SK-N-SH (cell line): ENCODE results near the gene DEPDC1B. TPM values are rescaled to one million over a fixed set of nuclear protein-coding genes. Genes with fewer than 3 reads are reported as not detected.

ENCODE experiments used
- CTCF ChIA-PET: fragments of 300-600, 350-600 bp; formaldehyde crosslinking; extraction: SDS; loops from one replicate; lab custom pipeline; 2021; lab: Yijun Ruan, JAX
- POLR2A ChIA-PET: fragments of 350-600 bp; sonication (Branson Sonifier 250); formaldehyde crosslinking; extraction: SDS; loops from one replicate; lab custom pipeline; 2020; ENCODE audit warnings: antibody characterized with exemption, inconsistent platforms; lab: Yijun Ruan, JAX
- DNase-seq: peaks from one replicate; pipeline ENCODE4 v3.0.0; 2012
- H2AFZ ChIP-seq: fragments of 200-600 bp; sonication (generic); 2 replicates; pipeline ENCODE4 v1.8.1; 2016; ENCODE audit warnings: antibody characterized with exemption, mild to moderate bottlenecking, low read depth
- H3F3A ChIP-seq: fragments of 200-600 bp; sonication (generic); replicated peaks from 2 replicates; pipeline ENCODE3; 2016; ENCODE audit warnings: antibody characterized with exemption, mild to moderate bottlenecking; ENCODE audit not compliant: insufficient read depth
- H3K27ac ChIP-seq, 2 experiments: fragments of 200-500 bp in 1 of 2; fragments of 200-600 bp in 1 of 2; sonication (Bioruptor generic) in 1 of 2; sonication (generic), shearing (Covaris generic) in 1 of 2; 2 replicates each; pipeline versions ENCODE4 v1.5.1 to v1.6.1; 2014 to 2016; ENCODE audit warnings: low read depth in 2 of 2, inconsistent platforms in 1 of 2, low read length in 1 of 2, mild to moderate bottlenecking in 1 of 2, mixed read lengths in 1 of 2
- H3K27me3 ChIP-seq: fragments of 200-600 bp; sonication (generic), shearing (Covaris generic); 2 replicates; pipeline ENCODE4 v1.6.1; 2016; ENCODE audit warnings: mixed run types; ENCODE audit not compliant: insufficient read depth
- H3K36me3 ChIP-seq, 2 experiments: fragments of 200-500 bp in 1 of 2; fragments of 200-600 bp in 1 of 2; sonication (Bioruptor generic) in 1 of 2; sonication (generic) in 1 of 2; replicated peaks in 1 of 2; 2 replicates each; pipeline versions ENCODE3 to v1.5.1; 2014 to 2016; ENCODE audit warnings: low read length in 1 of 2, mild to moderate bottlenecking in 1 of 2; ENCODE audit not compliant: insufficient read depth in 2 of 2, control insufficient read depth in 1 of 2
- H3K4me1 ChIP-seq, 2 experiments: fragments of 200-500 bp in 1 of 2; fragments of 200-600 bp in 1 of 2; sonication (Bioruptor generic) in 1 of 2; sonication (generic), shearing (Covaris generic) in 1 of 2; 2 replicates each; pipeline versions ENCODE4 v1.5.1 to v1.6.1; 2014 to 2016; ENCODE audit warnings: low read depth in 1 of 2, low read length in 1 of 2, mixed run types in 1 of 2; ENCODE audit not compliant: insufficient read depth in 2 of 2, control insufficient read depth in 1 of 2
- H3K4me2 ChIP-seq: fragments of 200-600 bp; sonication (generic), shearing (Covaris generic); 2 replicates; pipeline ENCODE4 v1.6.1; 2017; ENCODE audit warnings: mixed run types
- H3K4me3 ChIP-seq, 2 experiments: fragments of 200-500 bp in 1 of 2; fragments of 200-600 bp in 1 of 2; sonication (Bioruptor generic) in 1 of 2; sonication (generic), shearing (Covaris generic) in 1 of 2; 2 replicates each; pipeline versions ENCODE4 v1.5.1 to v1.8.1; 2014 to 2016; ENCODE audit warnings: low read depth in 2 of 2, inconsistent platforms in 1 of 2, low read length in 1 of 2, mild to moderate bottlenecking in 1 of 2, mixed read lengths in 1 of 2, moderate library complexity in 1 of 2
- H3K79me2 ChIP-seq: fragments of 200-600 bp; sonication (generic); 2 replicates; pipeline ENCODE4 v1.8.1; 2017; ENCODE audit warnings: mild to moderate bottlenecking; ENCODE audit not compliant: insufficient read depth
- H3K9ac ChIP-seq: fragments of 200-600 bp; sonication (generic); 2 replicates; pipeline ENCODE4 v1.6.1; 2017; ENCODE audit warnings: mixed run types
- H3K9me2 ChIP-seq: fragments of 200-600 bp; sonication (generic); 2 replicates; pipeline ENCODE4 v1.6.1; 2017; ENCODE audit warnings: mixed run types
- H3K9me3 ChIP-seq: fragments of 200-600 bp; sonication (generic); 2 replicates; pipeline ENCODE4 v1.6.1; 2017; ENCODE audit warnings: mixed run types, mild to moderate bottlenecking, moderate library complexity
- H4K20me1 ChIP-seq: fragments of 200-600 bp; sonication (generic); 2 replicates; pipeline ENCODE4 v1.6.1; 2017; ENCODE audit warnings: mild to moderate bottlenecking, mixed run types; ENCODE audit not compliant: insufficient read depth
- CHD2 ChIP-seq: fragments of 150-350 bp; IDR thresholded peaks from 2 replicates; pipeline ENCODE4 v1.6.1; 2018; ENCODE audit warnings: low read length; ENCODE audit not compliant: partially characterized antibody
- EP300 ChIP-seq, 2 experiments: IDR thresholded peaks; 2 replicates each; pipeline versions ENCODE4 v1.4.0 to v1.6.1; 2012; ENCODE audit warnings: borderline replicate concordance in 1 of 2, low read depth in 1 of 2, low read length in 1 of 2
- EZH2phosphoT487 ChIP-seq: fragments of 200-600 bp; sonication (generic); IDR thresholded peaks from 2 replicates; pipeline ENCODE4 v1.6.1; 2017; ENCODE audit warnings: low read depth, mixed run types, mild to moderate bottlenecking, antibody characterized with exemption, moderate library complexity, borderline replicate concordance
- FOXM1 ChIP-seq: IDR thresholded peaks from 2 replicates; pipeline ENCODE4 v1.4.0; 2012; ENCODE audit warnings: low read depth, mild to moderate bottlenecking
- GATA2 ChIP-seq: sonication (generic); formaldehyde crosslinking; IDR thresholded peaks from 2 replicates; pipeline ENCODE4 v1.5.0; 2020; ENCODE audit warnings: mild to moderate bottlenecking, missing genetic modification reagents
- RFX5 ChIP-seq: IDR thresholded peaks from 2 replicates; pipeline ENCODE4 v1.6.1; 2012; ENCODE audit warnings: mild to moderate bottlenecking, improper control_type of control experiment, low read length
- RXRA ChIP-seq: IDR thresholded peaks from 2 replicates; pipeline ENCODE4 v1.4.0; 2012; ENCODE audit warnings: low read depth, mild to moderate bottlenecking, borderline replicate concordance
- SMC3 ChIP-seq: IDR thresholded peaks from 2 replicates; pipeline ENCODE4 v1.6.1; 2012; ENCODE audit warnings: low read depth, low read length, improper control_type of control experiment
- TAF1 ChIP-seq: IDR thresholded peaks from 2 replicates; pipeline ENCODE4 v1.6.1; 2012; ENCODE audit warnings: low read depth, mild to moderate bottlenecking, low read length, moderate library complexity, borderline replicate concordance
- TEAD4 ChIP-seq: IDR thresholded peaks from 2 replicates; pipeline ENCODE4 v1.4.0; 2012; ENCODE audit warnings: mild to moderate bottlenecking, borderline replicate concordance; ENCODE audit not compliant: insufficient read depth
- YY1 ChIP-seq: IDR thresholded peaks from 2 replicates; pipeline ENCODE4 v1.4.0; 2012; ENCODE audit warnings: low read depth, mild to moderate bottlenecking
- WGBS: methylation state at CpG from one replicate; pipeline ENCODE4 v1.1.6; 2017; ENCODE audit warnings: low lambda C conversion rate; 5-methylcytosine and 5-hydroxymethylcytosine counted together
- polyA plus RNA-seq, 3 experiments: library from polyadenylated mRNA; depleted of rRNA; stranded (reverse); fragments of >200 nt; gene quantifications; 2 replicates each; pipeline ENCODE4 v1.2.3, GENCODE V29; 2012
- TF ChIP-seq, protein P1 (sequence below): IDR thresholded peaks from 2 replicates; pipeline ENCODE4 v1.4.0; 2012; ENCODE audit warnings: low read depth, borderline replicate concordance
- TF ChIP-seq, protein P2 (sequence below): fragments of 200-600 bp; sonication (generic); IDR thresholded peaks from 2 replicates; pipeline ENCODE4 v1.6.1; 2017; ENCODE audit warnings: antibody characterized with exemption, mild to moderate bottlenecking, moderate library complexity
- TF ChIP-seq, protein P3 (sequence below): IDR thresholded peaks from 2 replicates; pipeline ENCODE4 v1.6.1; 2012; ENCODE audit warnings: mild to moderate bottlenecking, low read depth, low read length, moderate library complexity

Gene DEPDC1B
- polyA plus RNA-seq, 1 of the 3 experiments (the other 2 are of a cell fraction) = 4.7 TPM

DNA sequence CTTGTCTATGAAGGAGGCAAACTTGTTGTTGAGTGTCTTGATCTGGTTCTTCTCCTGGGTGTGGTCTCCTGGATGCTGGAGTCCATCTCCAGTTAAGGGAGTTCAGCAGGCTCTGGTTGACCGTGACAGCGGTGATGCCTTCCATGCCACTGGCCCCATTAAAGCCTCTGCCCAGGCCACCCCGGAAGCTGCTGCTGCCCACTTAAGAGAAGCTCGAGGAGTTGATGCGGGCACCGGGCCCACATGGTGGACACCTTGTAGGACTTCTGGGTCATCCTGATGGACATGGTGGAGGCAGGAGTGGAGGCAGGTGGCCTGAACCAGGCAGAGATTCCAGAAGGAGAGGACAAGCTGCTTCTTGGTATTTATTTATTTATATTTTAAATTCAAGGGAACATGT, 44.7 kb upstream of the DEPDC1B start:
- H3K27ac ChIP-seq = no peak overlapping the region
- WGBS = 63% methylated on average over 1 of the region's 6 CpGs
- no peaks in the 10 kb centered on the region for H3K9me3 ChIP-seq
- no peaks in the 10 kb centered on the region for H3K4me1 ChIP-seq
- DNase-seq = no peak
- H3K4me2 ChIP-seq = no peak overlapping the region
- CTCF ChIA-PET = no interaction called here
- TF ChIP-seq FOXM1 (no peak), SMC3 (no peak), EZH2phosphoT487 (no peak)
- TF ChIP-seq, protein P1, sequence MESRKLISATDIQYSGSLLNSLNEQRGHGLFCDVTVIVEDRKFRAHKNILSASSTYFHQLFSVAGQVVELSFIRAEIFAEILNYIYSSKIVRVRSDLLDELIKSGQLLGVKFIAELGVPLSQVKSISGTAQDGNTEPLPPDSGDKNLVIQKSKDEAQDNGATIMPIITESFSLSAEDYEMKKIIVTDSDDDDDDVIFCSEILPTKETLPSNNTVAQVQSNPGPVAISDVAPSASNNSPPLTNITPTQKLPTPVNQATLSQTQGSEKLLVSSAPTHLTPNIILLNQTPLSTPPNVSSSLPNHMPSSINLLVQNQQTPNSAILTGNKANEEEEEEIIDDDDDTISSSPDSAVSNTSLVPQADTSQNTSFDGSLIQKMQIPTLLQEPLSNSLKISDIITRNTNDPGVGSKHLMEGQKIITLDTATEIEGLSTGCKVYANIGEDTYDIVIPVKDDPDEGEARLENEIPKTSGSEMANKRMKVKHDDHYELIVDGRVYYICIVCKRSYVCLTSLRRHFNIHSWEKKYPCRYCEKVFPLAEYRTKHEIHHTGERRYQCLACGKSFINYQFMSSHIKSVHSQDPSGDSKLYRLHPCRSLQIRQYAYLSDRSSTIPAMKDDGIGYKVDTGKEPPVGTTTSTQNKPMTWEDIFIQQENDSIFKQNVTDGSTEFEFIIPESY = no peak
- H3K4me3 ChIP-seq = no peak overlapping the region
- no peak overlapping the region for H2AFZ ChIP-seq
- POLR2A ChIA-PET = no interaction called here
- H3K79me2 ChIP-seq = no peaks in the 10 kb centered on the region
- no peaks in the 10 kb centered on the region for H3K36me3 ChIP-seq
- H3K9ac ChIP-seq = no peak overlapping the region
- no peaks in the 10 kb centered on the region for H3K27me3 ChIP-seq
- H4K20me1 ChIP-seq = no peaks in the 10 kb centered on the region
- H3K9me2 ChIP-seq = no peaks in the 10 kb centered on the region
- H3F3A ChIP-seq = no peaks in the 10 kb centered on the region

DNA sequence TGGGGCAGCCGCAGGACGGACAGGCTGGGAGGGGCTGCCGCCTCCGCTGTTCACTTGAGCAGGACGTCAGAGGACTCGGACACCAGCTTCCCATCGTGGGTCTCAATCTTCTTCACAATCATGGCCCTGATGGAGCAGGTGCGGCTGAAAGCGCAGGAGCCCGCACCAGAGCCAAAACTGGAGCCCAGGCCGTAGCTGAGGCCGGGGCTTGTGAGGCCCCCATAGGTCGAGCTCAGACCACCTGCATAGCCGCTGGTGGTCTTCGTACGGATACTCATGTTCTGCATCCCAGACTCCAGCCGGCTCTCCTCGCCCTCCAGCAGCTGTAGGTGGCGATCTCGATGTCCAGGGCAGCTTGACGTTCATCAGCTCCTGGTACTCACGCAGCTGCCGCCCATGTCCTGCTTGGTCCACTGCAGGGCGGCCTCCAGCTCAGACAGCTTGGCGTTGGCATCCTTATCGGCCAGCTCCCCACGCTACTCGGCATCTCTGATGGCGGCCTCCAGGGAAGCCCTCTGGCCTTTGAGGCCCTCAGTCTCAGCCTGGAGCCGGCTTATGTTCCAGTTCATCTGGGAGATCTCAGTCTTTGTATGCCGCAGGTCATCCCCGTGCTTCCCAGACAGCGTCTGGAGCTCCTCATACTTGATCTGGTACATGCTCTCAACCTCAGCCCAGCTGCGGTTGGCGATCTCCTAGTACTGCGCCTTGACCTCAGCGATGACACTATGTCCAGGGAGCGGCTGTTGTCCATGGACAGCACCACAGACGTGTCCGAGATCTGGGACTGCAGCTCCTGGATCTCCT, 43.7 kb upstream of the DEPDC1B start:
- Histone ChIP-seq H3K79me2 (no peaks in the 10 kb centered on the region), H3K4me1 (no peaks in the 10 kb centered on the region), H3K9ac (no peak overlapping the region), H2AFZ (no peak overlapping the region), H3K9me2 (no peaks in the 10 kb centered on the region), H3K4me2 (no peak overlapping the region), H3F3A (no peaks in the 10 kb centered on the region), H3K36me3 (no peaks in the 10 kb centered on the region), H3K4me3 (no peak overlapping the region), H3K9me3 (no peaks in the 10 kb centered on the region), H3K27ac (no peak overlapping the region), H4K20me1 (no peaks in the 10 kb centered on the region), H3K27me3 (no peaks in the 10 kb centered on the region)
- ChIA-PET CTCF (interaction anchor here (0.6 kb wide), 1 partner anchor 217 kb away, joined by 4 read pairs; no protein-coding TSS in a partner anchor), POLR2A (no interaction called here)
- DNase-seq = no peak
- TF ChIP-seq EP300 (IDR thresholded peaks at IDR 0.05; ENCODE audit: borderline replicate concordance in 1 of 2, low read depth in 1 of 2, low read length in 1 of 2) (no peak), CHD2 (no peak), RXRA (no peak), TEAD4 (no peak), FOXM1 (no peak), GATA2 (no peak)
- 68% methylated on average over 18 of the region's 40 CpGs for WGBS

DNA sequence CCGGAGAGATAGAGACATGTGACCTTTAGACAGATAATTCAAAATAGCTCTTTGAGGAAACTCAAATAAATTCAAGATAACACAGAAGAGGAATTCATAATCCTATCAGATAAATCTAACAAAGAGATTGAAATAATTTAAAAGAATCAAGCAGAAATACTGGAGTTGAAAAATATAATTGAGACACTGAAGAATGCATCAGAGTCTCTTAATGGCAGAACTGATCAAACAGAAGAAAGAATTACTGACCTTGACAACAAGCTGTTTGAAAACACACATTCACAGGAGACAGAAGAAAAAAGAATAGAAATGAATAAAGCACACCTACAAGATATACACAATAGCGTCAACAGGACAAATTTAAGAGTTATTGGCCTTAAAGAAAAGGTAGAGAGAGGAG, 40.4 kb upstream of the DEPDC1B start:
- WGBS = 38% methylated on average over 2 of the region's 2 CpGs
- H3K9me3 ChIP-seq = no peaks in the 10 kb centered on the region
- POLR2A ChIA-PET = no interaction called here
- H3K9ac ChIP-seq = no peak overlapping the region
- H2AFZ ChIP-seq = no peak overlapping the region
- no peaks in the 10 kb centered on the region for H3K4me1 ChIP-seq
- H3K4me2 ChIP-seq = no peak overlapping the region
- H4K20me1 ChIP-seq = no peaks in the 10 kb centered on the region
- no peaks in the 10 kb centered on the region for H3K79me2 ChIP-seq
- no peaks in the 10 kb centered on the region for H3K36me3 ChIP-seq
- H3K9me2 ChIP-seq = no peaks in the 10 kb centered on the region
- no peak overlapping the region for H3K27ac ChIP-seq
- no peak overlapping the region for H3K4me3 ChIP-seq
- H3K27me3 ChIP-seq = no peaks in the 10 kb centered on the region
- CTCF ChIA-PET = no interaction called here
- H3F3A ChIP-seq = no peaks in the 10 kb centered on the region
- no peak for DNase-seq
- TF ChIP-seq YY1 = no peak
- TF ChIP-seq, protein P2, sequence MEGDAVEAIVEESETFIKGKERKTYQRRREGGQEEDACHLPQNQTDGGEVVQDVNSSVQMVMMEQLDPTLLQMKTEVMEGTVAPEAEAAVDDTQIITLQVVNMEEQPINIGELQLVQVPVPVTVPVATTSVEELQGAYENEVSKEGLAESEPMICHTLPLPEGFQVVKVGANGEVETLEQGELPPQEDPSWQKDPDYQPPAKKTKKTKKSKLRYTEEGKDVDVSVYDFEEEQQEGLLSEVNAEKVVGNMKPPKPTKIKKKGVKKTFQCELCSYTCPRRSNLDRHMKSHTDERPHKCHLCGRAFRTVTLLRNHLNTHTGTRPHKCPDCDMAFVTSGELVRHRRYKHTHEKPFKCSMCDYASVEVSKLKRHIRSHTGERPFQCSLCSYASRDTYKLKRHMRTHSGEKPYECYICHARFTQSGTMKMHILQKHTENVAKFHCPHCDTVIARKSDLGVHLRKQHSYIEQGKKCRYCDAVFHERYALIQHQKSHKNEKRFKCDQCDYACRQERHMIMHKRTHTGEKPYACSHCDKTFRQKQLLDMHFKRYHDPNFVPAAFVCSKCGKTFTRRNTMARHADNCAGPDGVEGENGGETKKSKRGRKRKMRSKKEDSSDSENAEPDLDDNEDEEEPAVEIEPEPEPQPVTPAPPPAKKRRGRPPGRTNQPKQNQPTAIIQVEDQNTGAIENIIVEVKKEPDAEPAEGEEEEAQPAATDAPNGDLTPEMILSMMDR = no peak
- TF ChIP-seq RFX5 = no peak
- TF ChIP-seq TAF1 = no peak
- TF ChIP-seq, protein P3, sequence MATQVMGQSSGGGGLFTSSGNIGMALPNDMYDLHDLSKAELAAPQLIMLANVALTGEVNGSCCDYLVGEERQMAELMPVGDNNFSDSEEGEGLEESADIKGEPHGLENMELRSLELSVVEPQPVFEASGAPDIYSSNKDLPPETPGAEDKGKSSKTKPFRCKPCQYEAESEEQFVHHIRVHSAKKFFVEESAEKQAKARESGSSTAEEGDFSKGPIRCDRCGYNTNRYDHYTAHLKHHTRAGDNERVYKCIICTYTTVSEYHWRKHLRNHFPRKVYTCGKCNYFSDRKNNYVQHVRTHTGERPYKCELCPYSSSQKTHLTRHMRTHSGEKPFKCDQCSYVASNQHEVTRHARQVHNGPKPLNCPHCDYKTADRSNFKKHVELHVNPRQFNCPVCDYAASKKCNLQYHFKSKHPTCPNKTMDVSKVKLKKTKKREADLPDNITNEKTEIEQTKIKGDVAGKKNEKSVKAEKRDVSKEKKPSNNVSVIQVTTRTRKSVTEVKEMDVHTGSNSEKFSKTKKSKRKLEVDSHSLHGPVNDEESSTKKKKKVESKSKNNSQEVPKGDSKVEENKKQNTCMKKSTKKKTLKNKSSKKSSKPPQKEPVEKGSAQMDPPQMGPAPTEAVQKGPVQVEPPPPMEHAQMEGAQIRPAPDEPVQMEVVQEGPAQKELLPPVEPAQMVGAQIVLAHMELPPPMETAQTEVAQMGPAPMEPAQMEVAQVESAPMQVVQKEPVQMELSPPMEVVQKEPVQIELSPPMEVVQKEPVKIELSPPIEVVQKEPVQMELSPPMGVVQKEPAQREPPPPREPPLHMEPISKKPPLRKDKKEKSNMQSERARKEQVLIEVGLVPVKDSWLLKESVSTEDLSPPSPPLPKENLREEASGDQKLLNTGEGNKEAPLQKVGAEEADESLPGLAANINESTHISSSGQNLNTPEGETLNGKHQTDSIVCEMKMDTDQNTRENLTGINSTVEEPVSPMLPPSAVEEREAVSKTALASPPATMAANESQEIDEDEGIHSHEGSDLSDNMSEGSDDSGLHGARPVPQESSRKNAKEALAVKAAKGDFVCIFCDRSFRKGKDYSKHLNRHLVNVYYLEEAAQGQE = no peak
